Gastrocnemius medialis (tissue), 4 donors: ENCODE measurements around the gene ZXDB. TPM values are rescaled to one million over a fixed set of nuclear protein-coding genes. Genes with fewer than 3 reads are reported as not detected.
"Not testable (repeated sequence)": the region's sequence is repeated elsewhere in the genome, so short reads cannot be mapped to it uniquely, and the experiment has no call there.

Source experiments
- ATAC-seq, 2 donors: fragments of 150-250 bp; one replicate each; pipeline ENCODE4 v1.9.1; 2016
- DNase-seq, 2 donors: peaks; one replicate each; pipeline ENCODE4 v3.0.0-alpha.2; 2019
- H3K27ac ChIP-seq, 4 donors: fragments of 200-600 bp; sonication (generic); 1 replicate in 1 of 4; 2 replicates in 3 of 4; pipeline ENCODE4 v1.5.1; 2016 to 2018; ENCODE audit warnings: mild to moderate bottlenecking in 2 of 4, moderate library complexity in 1 of 4
- H3K27me3 ChIP-seq, 3 donors: fragments of 200-600 bp; sonication (generic) in 2 of 3; 1 replicate in 1 of 3; 2 replicates in 2 of 3; pipeline versions ENCODE4 v1.5.1 to v1.6.0; 2016 to 2019; ENCODE audit warnings: mild to moderate bottlenecking in 1 of 3, moderate library complexity in 1 of 3
- H3K36me3 ChIP-seq, 2 donors: fragments of 200-600 bp; sonication (generic) in 1 of 2; one replicate each; pipeline ENCODE4 v1.5.1; 2017 to 2018
- H3K4me1 ChIP-seq, 2 donors: fragments of 200-600 bp; sonication (generic) in 1 of 2; one replicate each; pipeline ENCODE4 v1.5.1; 2016 to 2017; ENCODE audit warnings: mild to moderate bottlenecking in 2 of 2
- H3K4me3 ChIP-seq, 4 donors: fragments of 200-600 bp; sonication (generic) in 3 of 4; 1 replicate in 1 of 4; 2 replicates in 3 of 4; pipeline ENCODE4 v1.5.1; 2016 to 2019; ENCODE audit warnings: mild to moderate bottlenecking in 2 of 4
- H3K9me3 ChIP-seq, 3 donors: fragments of 200-600 bp; sonication (generic) in 2 of 3; 1 replicate in 1 of 3; 2 replicates in 2 of 3; pipeline ENCODE4 v1.5.1; 2016 to 2019
- POLR2A ChIP-seq, 2 donors: fragments of 450-650 bp; IDR thresholded peaks; one replicate each; pipeline ENCODE4 v1.6.1; 2017; ENCODE audit warnings: antibody characterized with exemption in 2 of 2, mild to moderate bottlenecking in 2 of 2, moderate library complexity in 2 of 2
- in situ Hi-C, 4 donors: fragments of 200-750 bp; cut with MboI; loops; one replicate each; pipeline versions ENCODE4 v1.15.0 to v1.8.0; 2017; ENCODE audit warnings: low sequenced_read_pairs in 4 of 4
- intact Hi-C: fragments of 100-400 bp; cut with DNase I; formaldehyde crosslinking; loops from one replicate; pipeline ENCODE4 v1.15.1; 2023; ENCODE audit warnings: low total_unique reads
- total RNA-seq, 4 donors: library from RNA; depleted of rRNA; stranded (reverse); fragments of >200 nt; gene quantifications; one replicate each; pipeline versions ENCODE4 v1.1.0 to v1.2.3, GENCODE V29; 2016
- TF ChIP-seq, protein P1 (sequence below), 5 experiments: fragments of 450-650 bp in 3 of 5; fragments of 200-600 bp in 2 of 5; sonication (generic) in 2 of 5; IDR thresholded peaks in 4 of 5; conservative IDR thresholded peaks in 1 of 5; 1 replicate in 4 of 5; 2 replicates in 1 of 5; pipeline ENCODE4 v1.5.1; 2016 to 2019; ENCODE audit warnings: antibody characterized with exemption in 5 of 5, mild to moderate bottlenecking in 3 of 5, moderate library complexity in 3 of 5

The ZXDB gene
- total RNA-seq, 4 donors from 2014 or later = 5.9 to 10.7 (median 7.0) TPM

DNA sequence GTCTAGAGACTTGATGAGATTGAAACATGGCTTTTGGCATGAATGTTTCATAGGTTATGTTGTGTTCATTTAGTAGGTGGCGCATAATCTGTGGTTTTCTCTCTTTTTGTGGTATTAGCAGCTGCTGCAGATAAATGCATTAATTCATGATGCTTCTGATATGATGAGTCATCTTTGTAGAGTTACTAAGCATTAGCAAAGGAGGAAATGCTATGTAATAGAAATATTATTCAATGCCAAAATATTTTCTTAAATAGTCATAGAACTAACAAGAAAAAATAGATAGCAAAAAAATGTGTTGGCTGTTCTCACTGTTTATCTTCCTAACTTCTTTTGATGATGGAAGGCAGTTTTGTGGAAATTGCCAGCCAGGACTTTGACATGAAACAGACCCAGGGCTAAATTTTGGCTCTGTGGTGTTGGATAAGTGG, 3.6 kb downstream of the ZXDB start:
- Histone ChIP-seq H3K4me3 (peak overlapping the region; percentile 13 to 38 (median 20)), H3K36me3 (no peaks in the 10 kb centered on the region), H3K27ac (peak overlapping the region; percentile 23 to 64 (median 50)), H3K27me3 (no peaks in the 10 kb centered on the region), H3K4me1 (peaks cover 20 to 36% of the 10 kb centered on the region in 2 donors), H3K9me3 (no peaks in the 10 kb centered on the region)
- DNase-seq = no peak
- intact Hi-C loops (loop anchor here (10.0 kb wide), 1 partner anchor 1031 kb away; the partner anchor contains the start of gene UBQLN2), in situ Hi-C loops (loop anchor here in 2 of 4 donors (10.0 to 25.0 kb wide), 4 partner anchors 217 to 783 kb away; partner anchors contain the start of gene ZXDA (in 2 of the 2))
- no peak for ATAC-seq
- TF ChIP-seq, protein P1, sequence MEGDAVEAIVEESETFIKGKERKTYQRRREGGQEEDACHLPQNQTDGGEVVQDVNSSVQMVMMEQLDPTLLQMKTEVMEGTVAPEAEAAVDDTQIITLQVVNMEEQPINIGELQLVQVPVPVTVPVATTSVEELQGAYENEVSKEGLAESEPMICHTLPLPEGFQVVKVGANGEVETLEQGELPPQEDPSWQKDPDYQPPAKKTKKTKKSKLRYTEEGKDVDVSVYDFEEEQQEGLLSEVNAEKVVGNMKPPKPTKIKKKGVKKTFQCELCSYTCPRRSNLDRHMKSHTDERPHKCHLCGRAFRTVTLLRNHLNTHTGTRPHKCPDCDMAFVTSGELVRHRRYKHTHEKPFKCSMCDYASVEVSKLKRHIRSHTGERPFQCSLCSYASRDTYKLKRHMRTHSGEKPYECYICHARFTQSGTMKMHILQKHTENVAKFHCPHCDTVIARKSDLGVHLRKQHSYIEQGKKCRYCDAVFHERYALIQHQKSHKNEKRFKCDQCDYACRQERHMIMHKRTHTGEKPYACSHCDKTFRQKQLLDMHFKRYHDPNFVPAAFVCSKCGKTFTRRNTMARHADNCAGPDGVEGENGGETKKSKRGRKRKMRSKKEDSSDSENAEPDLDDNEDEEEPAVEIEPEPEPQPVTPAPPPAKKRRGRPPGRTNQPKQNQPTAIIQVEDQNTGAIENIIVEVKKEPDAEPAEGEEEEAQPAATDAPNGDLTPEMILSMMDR (IDR thresholded peaks at IDR 0.05 in 4 of 5, conservative IDR thresholded peaks at IDR 0.05 in 1 of 5) = no peak
- TF ChIP-seq POLR2A (IDR thresholded peaks at IDR 0.05) = no peak

DNA sequence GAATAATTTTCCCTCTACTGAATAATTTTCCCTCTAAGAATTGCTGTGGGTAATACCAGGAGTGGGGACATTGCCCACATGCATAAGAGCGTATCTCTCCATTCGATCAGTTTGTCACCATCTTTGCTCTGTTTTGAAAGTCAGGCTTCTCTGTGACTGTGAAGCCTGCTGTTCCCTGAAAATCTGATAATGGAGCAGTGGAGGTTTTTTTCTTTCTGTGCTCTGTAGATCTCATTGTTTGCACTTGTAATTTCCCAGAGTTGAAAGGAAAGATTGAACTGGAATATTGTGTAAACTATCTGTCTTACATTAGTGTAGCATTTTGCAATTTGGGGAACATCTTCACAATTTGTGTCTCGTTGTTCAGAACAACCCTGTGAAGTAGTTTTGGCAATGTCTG, 4.3 kb downstream of the ZXDB start:
- intact Hi-C loops = loop anchor here (10.0 kb wide), 1 partner anchor 1031 kb away; the partner anchor contains the start of gene UBQLN2
- ATAC-seq (no peak), DNase-seq (no peak)
- Histone ChIP-seq H3K27ac (peak overlapping the region; percentile 23 to 64 (median 50)), H3K36me3 (no peaks in the 10 kb centered on the region), H3K27me3 (no peaks in the 10 kb centered on the region), H3K9me3 (no peaks in the 10 kb centered on the region), H3K4me1 (peaks cover 20 to 31% of the 10 kb centered on the region in 2 donors), H3K4me3 (peak overlapping the region; percentile 13 to 38 (median 20))
- TF ChIP-seq POLR2A (IDR thresholded peaks at IDR 0.05) = no peak
- TF ChIP-seq, protein P1 (IDR thresholded peaks at IDR 0.05 in 4 of 5, conservative IDR thresholded peaks at IDR 0.05 in 1 of 5) = no peak
- in situ Hi-C loops = loop anchor here in 2 of 4 donors (10.0 to 25.0 kb wide), 4 partner anchors 216 to 784 kb away; partner anchors contain the start of gene ZXDA (in 2 of the 2)

DNA sequence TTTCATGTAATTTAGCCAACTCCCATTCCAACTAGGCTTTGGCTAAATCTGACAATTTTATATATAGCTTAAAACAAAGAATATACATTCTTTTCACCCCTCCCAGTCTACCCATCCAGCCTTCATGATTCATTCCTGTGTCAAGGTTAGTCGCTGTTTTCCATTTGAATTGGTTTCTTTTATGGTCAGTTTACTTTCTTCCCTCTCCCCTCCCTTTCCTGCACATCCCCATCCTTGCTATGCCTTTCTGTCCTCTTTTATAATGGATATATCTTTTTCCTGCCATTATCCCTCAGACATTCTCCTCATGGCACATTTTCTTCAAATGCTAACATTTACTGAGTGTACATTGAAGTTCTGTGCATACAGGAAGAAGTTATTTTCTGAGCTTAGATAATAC, 4.7 kb downstream of the ZXDB start:
- no peaks in the 10 kb centered on the region for H3K36me3 ChIP-seq
- H3K27ac ChIP-seq = peak overlapping the region in 3 of 4 donors; percentile 41 to 64 (median 60)
- peaks cover 20 to 28% of the 10 kb centered on the region in 2 donors for H3K4me1 ChIP-seq
- DNase-seq = no peak
- in situ Hi-C loops (loop anchor here in 2 of 4 donors (10.0 to 25.0 kb wide), 4 partner anchors 216 to 784 kb away; partner anchors contain the start of gene ZXDA (in 2 of the 2)), intact Hi-C loops (loop anchor here (10.0 kb wide), 1 partner anchor 1032 kb away; the partner anchor contains the start of gene UBQLN2)
- no peak for ATAC-seq
- H3K4me3 ChIP-seq = no peak overlapping the region
- H3K27me3 ChIP-seq = no peaks in the 10 kb centered on the region
- H3K9me3 ChIP-seq = no peaks in the 10 kb centered on the region
- TF ChIP-seq, protein P1 (IDR thresholded peaks at IDR 0.05 in 4 of 5, conservative IDR thresholded peaks at IDR 0.05 in 1 of 5) = no peak
- TF ChIP-seq POLR2A (IDR thresholded peaks at IDR 0.05) = no peak

DNA sequence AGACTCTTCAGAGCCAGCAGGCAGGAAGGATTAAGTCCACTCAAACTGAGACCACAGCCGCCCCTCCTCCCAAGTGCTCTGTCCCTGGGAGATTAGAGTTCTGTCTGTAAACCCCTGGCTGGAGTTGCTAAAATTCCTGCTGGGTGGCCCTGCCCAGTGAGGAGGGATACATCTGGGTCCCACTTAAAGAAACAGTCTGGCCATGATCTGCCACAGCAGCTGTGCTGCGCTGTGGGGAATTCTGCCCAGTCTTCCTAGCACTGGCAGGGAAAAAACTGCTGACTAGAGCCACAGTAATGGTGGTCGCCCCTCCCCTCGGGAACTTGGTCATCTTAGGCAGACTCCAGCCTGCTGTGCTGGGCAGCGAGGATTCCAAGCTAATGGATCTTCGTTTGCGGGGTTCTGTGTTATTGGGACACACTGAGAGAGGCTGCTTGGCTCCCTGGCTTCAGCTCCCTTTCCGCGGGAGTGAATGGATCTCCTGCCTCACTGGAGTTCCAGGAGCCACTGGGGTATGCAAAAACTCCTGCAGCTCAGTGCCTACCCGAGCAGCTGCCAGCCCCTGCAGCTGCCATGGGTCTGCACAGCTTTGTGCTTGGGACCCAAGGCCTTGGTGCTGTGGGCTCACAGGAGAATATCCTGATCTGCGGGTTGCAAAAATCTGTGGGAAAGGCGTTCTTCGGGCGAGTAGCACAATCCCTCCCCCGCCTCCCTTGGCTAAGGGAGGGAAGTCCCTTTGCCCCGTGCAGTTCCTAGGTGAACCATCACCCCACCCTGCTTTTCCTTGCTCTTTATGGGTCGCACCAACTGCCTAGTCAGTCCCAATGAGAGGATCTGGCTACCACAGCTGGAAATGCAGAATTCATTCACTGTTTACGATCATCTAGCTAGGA, 15.7 kb downstream of the ZXDB start:
- no peak for ATAC-seq
- in situ Hi-C loops = no loop called here
- Histone ChIP-seq H3K27ac (no peak overlapping the region), H3K27me3 (no peaks in the 10 kb centered on the region), H3K9me3 (no peaks in the 10 kb centered on the region), H3K4me1 (no peaks in the 10 kb centered on the region), H3K36me3 (no peaks in the 10 kb centered on the region), H3K4me3 (no peak overlapping the region)
- no peak for DNase-seq
- intact Hi-C loops = no loop called here
- TF ChIP-seq POLR2A (IDR thresholded peaks at IDR 0.05) = no peak
- TF ChIP-seq, protein P1 (IDR thresholded peaks at IDR 0.05 in 4 of 5, conservative IDR thresholded peaks at IDR 0.05 in 1 of 5) = no peak

DNA sequence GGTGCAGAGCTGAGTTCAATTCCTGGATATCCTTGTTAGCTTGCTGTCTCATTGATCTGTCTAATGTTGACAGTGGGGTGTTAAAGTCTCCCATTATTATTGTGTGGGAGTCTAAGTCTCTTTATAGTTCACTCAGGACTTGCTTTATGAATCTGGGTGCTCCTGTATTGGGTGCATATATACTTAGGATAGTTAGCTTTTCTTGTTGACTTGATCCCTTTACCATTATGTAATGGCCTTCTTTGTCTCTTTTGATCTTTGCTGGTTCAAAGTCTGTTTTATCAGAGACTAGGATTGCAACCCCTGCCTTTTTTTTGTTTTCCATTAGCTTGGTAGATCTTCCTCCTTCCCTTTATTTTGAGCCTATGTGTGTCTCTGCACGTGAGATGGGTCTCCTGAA, 21.5 kb downstream of the ZXDB start:
- H3K9me3 ChIP-seq, intact Hi-C loops, in situ Hi-C loops, ATAC-seq, H3K36me3 ChIP-seq, H3K27me3 ChIP-seq, DNase-seq, H3K4me1 ChIP-seq, H3K27ac ChIP-seq, H3K4me3 ChIP-seq: not testable (repeated sequence)

DNA sequence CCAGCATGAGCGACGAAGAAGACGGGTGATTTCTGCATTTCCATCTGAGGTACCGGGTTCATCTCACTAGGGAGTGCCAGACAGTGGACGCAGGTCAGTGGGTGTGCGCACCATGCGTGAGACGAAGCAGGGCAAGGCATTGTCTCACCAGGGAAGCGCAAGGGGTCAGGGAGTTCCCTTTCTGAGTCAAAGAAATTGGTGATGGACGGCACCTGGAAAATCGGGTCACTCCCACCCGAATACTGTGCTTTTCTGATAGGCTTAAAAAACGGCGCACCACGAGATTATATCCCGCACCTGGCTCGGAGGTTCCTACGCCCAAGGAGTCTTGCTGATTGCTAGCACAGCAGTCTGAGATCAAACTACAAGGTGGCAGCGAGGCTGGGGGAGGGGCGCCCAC, 37.6 kb downstream of the ZXDB start:
- intact Hi-C loops = not testable (repeated sequence)

More for the DNA sequence above, 37.6 kb downstream of the ZXDB start:
- H3K4me1 ChIP-seq, H3K27me3 ChIP-seq, H3K27ac ChIP-seq, H3K9me3 ChIP-seq, H3K36me3 ChIP-seq, H3K4me3 ChIP-seq, in situ Hi-C loops, DNase-seq, ATAC-seq: not testable (repeated sequence)
